HCT116 (cell line): ENCODE data around the gene DAAM2.

Source experiments
- CTCF ChIP-seq, 3 experiments: fragments of 200-600 bp in 1 of 3; sonication (generic) in 1 of 3; IDR thresholded peaks in 2 of 3; conservative IDR thresholded peaks in 1 of 3; 2 replicates each; pipeline ENCODE4 v1.5.1; 2012 to 2017; ENCODE audit warnings: low read depth in 2 of 3, low read length in 2 of 3, antibody characterized with exemption in 1 of 3, borderline replicate concordance in 1 of 3, control low read depth in 1 of 3, mild to moderate bottlenecking in 1 of 3, mixed read lengths in 1 of 3, mixed run types in 1 of 3, moderate library complexity in 1 of 3; ENCODE audit not compliant: insufficient read depth in 1 of 3
- EZH2 ChIP-seq: fragments of 200-600 bp; sonication (generic); IDR thresholded peaks from 2 replicates; pipeline ENCODE4 v1.6.1; 2017; ENCODE audit warnings: antibody characterized with exemption, mixed run types
- EZH2phosphoT487 ChIP-seq: fragments of 200-600 bp; IDR thresholded peaks from 2 replicates; pipeline ENCODE4 v1.6.1; 2018; ENCODE audit warnings: antibody characterized with exemption, borderline replicate concordance
- FOSL1 ChIP-seq: IDR thresholded peaks from 2 replicates; pipeline ENCODE4 v1.6.1; 2012; ENCODE audit warnings: low read depth
- JUND ChIP-seq: IDR thresholded peaks from 2 replicates; pipeline ENCODE4 v1.6.1; 2012
- POLR2A ChIP-seq: IDR thresholded peaks from 2 replicates; pipeline ENCODE4 v1.7.0; 2011; ENCODE audit warnings: borderline replicate concordance; ENCODE audit not compliant: insufficient read depth, insufficient read length; ENCODE audit errors: extremely low read depth
- POLR2AphosphoS5 ChIP-seq: IDR thresholded peaks from 2 replicates; pipeline ENCODE4 v1.6.1; 2011; ENCODE audit warnings: mild to moderate bottlenecking, low read depth, low read length, moderate library complexity
- SIN3A ChIP-seq: IDR thresholded peaks from 2 replicates; pipeline ENCODE4 v1.6.1; 2012; ENCODE audit warnings: low read depth
- TF ChIP-seq, protein P1 (sequence below): IDR thresholded peaks from 2 replicates; pipeline ENCODE4 v1.6.1; 2012

GRCh38 chr6:39925931-39926290 is 133.7 kb downstream of the DAAM2 start:
- TF ChIP-seq EZH2 (no peak), CTCF (IDR thresholded peaks at IDR 0.05 in 2 of 3, conservative IDR thresholded peaks at IDR 0.05 in 1 of 3; ENCODE audit: borderline replicate concordance in 1 of 3, insufficient read depth in 1 of 3, low read depth in 2 of 3, low read length in 2 of 3) (no peak), POLR2AphosphoS5 (no peak), JUND (no peak), SIN3A (no peak), POLR2A (no peak), EZH2phosphoT487 (no peak), FOSL1 (no peak)
- TF ChIP-seq, protein P1, sequence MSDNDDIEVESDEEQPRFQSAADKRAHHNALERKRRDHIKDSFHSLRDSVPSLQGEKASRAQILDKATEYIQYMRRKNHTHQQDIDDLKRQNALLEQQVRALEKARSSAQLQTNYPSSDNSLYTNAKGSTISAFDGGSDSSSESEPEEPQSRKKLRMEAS = no peak
